HEK293 (cell line): ENCODE results near the gene ZNF436.

Experiments used
- CTCF ChIP-seq: fragments of 450-650 bp; formaldehyde crosslinking; IDR thresholded peaks from 2 replicates; pipeline ENCODE4 v1.5.1; 2016; ENCODE audit warnings: missing biosample characterization, missing genetic modification characterization
- RBAK ChIP-seq: fragments of 450-650 bp; formaldehyde crosslinking; IDR thresholded peaks from 2 replicates; pipeline ENCODE4 v1.5.1; 2016; ENCODE audit warnings: missing biosample characterization, missing genetic modification characterization
- ZBTB26 ChIP-seq: fragments of 450-650 bp; formaldehyde crosslinking; optimal IDR thresholded peaks from 2 replicates; pipeline ENCODE3; 2016; ENCODE audit warnings: missing biosample characterization, mild to moderate bottlenecking, missing genetic modification characterization
- ZNF571 ChIP-seq: fragments of 450-650 bp; formaldehyde crosslinking; IDR thresholded peaks from 2 replicates; pipeline ENCODE4 v1.5.0; 2017; ENCODE audit warnings: missing biosample characterization, missing genetic modification characterization
- ZNF677 ChIP-seq: fragments of 450-650 bp; IDR thresholded peaks from 2 replicates; pipeline ENCODE4 v1.5.0; 2018; ENCODE audit warnings: missing biosample characterization, mild to moderate bottlenecking, missing genetic modification characterization, moderate library complexity

GRCh38 chr1:23400324-23401114, 30.9 kb upstream of the ZNF436 start:
- no peak for TF ChIP-seq CTCF (tag by site-specific recombination)
- no peak for TF ChIP-seq ZBTB26
- no peak for TF ChIP-seq RBAK (tag by site-specific recombination)
- TF ChIP-seq ZNF677 (tag by site-specific recombination): no peak
- no peak for TF ChIP-seq ZNF571 (tag by site-specific recombination)
